Measurements from ENCODE around the gene DPF3.
A peak's percentile ranks its signal among the peaks of the same experiment; 100 is the strongest.

DPF3 gene

DNA sequence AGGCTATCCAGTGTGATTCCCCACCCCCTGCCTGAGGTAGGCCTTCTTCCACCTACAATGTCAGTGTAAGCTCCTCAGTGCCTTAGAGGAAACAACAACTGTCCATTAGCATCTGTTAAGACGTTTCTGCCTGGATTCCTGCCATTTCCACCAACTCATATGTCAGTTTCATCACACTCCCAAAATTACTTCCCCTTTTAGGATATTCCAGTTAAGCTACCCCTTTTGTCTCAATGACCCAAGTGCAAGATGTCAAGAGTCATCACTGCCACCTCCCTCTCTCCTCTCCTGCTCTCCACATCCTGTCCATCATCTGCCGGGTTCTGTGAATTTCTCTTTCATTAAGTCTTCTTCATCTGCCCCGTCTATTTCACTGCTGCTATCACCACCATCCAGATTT is 189.4 kb downstream of the DPF3 start:
- DNase-seq (ENCODE audit: low read depth, low spot score), result no peak
- no CpG with 5 or more reads among the region's 3 CpGs for WGBS (ENCODE audit: insufficient coverage, insufficient read length)

DNA sequence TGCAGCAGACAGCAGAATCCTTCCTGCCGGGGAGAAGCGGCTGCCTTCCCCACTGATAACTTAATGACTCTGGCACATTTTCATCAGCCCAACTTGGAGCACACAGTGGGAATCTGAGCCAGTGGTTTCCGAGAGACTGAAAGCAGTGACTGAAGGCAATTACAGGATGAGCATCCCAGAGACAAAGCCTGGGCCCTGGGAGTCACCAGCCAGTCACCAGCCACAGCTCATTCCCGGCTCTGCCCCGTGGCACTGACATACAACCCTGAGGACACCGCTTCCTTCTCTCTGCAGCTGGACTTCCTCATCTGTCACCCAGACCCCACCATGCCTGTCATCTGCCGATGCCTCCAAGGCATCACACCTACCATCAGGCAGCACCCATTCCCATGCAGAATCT is 192.3 kb downstream of the DPF3 start:
- DNase-seq (ENCODE audit: low read depth, low spot score), result no peak
- no peak overlapping the region for H3K27ac ChIP-seq (ENCODE audit: low read length)
- H3K4me1 ChIP-seq (ENCODE audit: control insufficient read depth, insufficient read depth, low read length), result 0 out of 2 replicates have a peak, but pooled peaks cover 1% of the 10 kb centered on the region
- no peaks in the 10 kb centered on the region for H3K36me3 ChIP-seq (ENCODE audit: control insufficient read depth, insufficient read depth, low read length)
- no peak overlapping the region for H3K4me3 ChIP-seq (ENCODE audit: low read length)
- H3K27me3 ChIP-seq (ENCODE audit: control insufficient read depth, insufficient read depth, low read length), result no peaks in the 10 kb centered on the region
- WGBS (ENCODE audit: insufficient coverage, insufficient read length), result no CpG with 5 or more reads among the region's 7 CpGs
- H3K9me3 ChIP-seq (ENCODE audit: control insufficient read depth, insufficient read depth, low read length), result no peaks in the 10 kb centered on the region

More for the DNA sequence above, 189.4 kb downstream of the DPF3 start:
- H3K27me3 ChIP-seq (ENCODE audit: control insufficient read depth, insufficient read depth, low read length), result no peaks in the 10 kb centered on the region
- H3K4me3 ChIP-seq (ENCODE audit: low read length), result no peak overlapping the region
- H3K36me3 ChIP-seq (ENCODE audit: control insufficient read depth, insufficient read depth, low read length), result no peaks in the 10 kb centered on the region
- H3K27ac ChIP-seq (ENCODE audit: low read length), result no peak overlapping the region
- no peaks in the 10 kb centered on the region for H3K9me3 ChIP-seq (ENCODE audit: control insufficient read depth, insufficient read depth, low read length)
- H3K4me1 ChIP-seq (ENCODE audit: control insufficient read depth, insufficient read depth, low read length), result 0 out of 2 replicates have a peak, but pooled peaks cover 1% of the 10 kb centered on the region

DNA sequence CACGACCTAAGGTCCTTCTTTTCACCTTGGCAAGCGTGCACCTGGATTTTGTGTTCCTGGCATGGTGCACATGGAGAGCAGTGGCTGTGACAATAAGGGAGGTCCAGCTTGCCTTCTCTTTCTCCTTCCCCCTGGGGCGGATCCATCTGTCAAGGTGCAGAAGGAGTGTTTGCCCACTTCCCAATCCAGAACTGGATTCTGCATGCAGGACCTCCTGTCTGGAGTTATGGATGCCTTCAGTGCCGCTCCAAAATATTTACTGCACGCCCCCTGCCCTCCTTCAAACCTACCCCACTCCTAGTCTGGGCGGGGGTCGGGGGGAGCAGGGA is 192.7 kb downstream of the DPF3 start:
- WGBS (ENCODE audit: insufficient coverage, insufficient read length), result no CpG with 5 or more reads among the region's 7 CpGs
- Histone ChIP-seq H3K27me3 (ENCODE audit: control insufficient read depth, insufficient read depth, low read length) (no peaks in the 10 kb centered on the region), H3K27ac (ENCODE audit: low read length) (no peak overlapping the region), H3K36me3 (ENCODE audit: control insufficient read depth, insufficient read depth, low read length) (no peaks in the 10 kb centered on the region), H3K4me1 (ENCODE audit: control insufficient read depth, insufficient read depth, low read length) (0 out of 2 replicates have a peak, but pooled peaks cover 1% of the 10 kb centered on the region), H3K4me3 (ENCODE audit: low read length) (no peak overlapping the region), H3K9me3 (ENCODE audit: control insufficient read depth, insufficient read depth, low read length) (no peaks in the 10 kb centered on the region)
- no peak for DNase-seq (ENCODE audit: low read depth, low spot score)

DNA sequence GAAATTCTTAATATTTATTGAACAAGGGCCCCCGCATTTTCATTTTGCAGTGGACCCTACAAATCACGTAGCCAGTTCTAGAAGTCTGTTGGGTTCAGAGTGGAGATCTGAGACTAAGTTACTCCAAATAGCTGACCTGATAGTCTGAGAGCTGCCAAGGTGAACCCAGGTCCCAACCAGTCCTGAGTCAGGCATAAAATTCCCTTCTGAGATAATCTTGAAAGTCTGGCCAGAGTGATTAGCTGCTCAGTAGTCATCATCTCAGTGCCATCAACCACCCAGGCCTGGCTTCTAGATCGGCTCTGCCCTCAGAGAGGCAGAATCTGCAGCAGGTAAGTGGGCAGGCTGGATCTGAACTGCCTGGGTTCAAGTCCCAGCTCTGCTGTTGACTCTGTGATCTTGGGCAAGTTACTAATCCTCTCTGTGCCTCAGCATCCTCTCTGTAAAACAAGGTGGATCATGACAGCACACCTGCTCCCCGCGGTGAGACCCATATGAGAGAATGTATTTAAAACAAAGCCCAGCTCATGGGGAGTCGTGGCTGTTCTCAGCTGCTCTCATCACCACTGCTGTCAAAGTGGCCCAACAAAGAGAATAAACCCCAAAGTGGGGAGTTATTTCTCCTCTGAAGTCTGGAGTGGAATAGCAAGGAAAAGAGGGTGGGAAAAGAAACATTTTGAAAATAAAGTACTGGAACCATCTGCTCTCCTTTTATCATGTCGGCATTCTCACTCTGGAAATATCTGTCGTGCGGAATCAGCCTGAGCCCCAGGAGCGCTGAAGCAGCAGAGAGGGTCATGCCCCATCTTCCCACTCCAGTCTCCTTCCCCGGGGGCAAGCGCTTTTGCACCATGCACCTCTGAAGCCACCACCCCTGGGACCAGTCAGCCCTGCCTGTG is 193.3 kb downstream of the DPF3 start:
- no CpG with 5 or more reads among the region's 12 CpGs for WGBS (ENCODE audit: insufficient coverage, insufficient read length)
- H3K36me3 ChIP-seq (ENCODE audit: control insufficient read depth, insufficient read depth, low read length), result no peaks in the 10 kb centered on the region
- no peak overlapping the region for H3K4me3 ChIP-seq (ENCODE audit: low read length)
- H3K27me3 ChIP-seq (ENCODE audit: control insufficient read depth, insufficient read depth, low read length), result no peaks in the 10 kb centered on the region
- no peak overlapping the region for H3K27ac ChIP-seq (ENCODE audit: low read length)
- no peaks in the 10 kb centered on the region for H3K9me3 ChIP-seq (ENCODE audit: control insufficient read depth, insufficient read depth, low read length)
- no peak for DNase-seq (ENCODE audit: low read depth, low spot score)
- 0 out of 2 replicates have a peak, but pooled peaks cover 1% of the 10 kb centered on the region for H3K4me1 ChIP-seq (ENCODE audit: control insufficient read depth, insufficient read depth, low read length)

DNA sequence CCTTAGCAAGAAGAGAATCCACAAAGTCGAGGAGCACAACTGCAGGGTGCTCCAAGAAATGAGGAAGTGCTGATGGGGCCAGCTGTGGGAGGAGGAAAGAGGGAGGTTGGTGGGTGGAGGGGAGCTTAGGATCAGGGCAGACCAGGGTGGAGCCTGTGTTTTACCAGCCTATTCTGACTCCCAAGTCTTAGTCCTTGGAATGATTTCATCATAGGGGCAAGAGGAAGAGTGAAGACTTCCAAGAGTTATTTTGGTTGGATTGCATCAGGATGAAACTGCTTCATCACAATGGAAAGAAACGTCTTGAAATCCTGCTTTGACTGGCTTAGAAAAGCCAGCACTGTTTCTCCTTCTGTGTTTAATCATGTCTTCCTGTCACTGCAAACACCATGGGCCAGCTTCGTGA is 194.0 kb downstream of the DPF3 start:
- whole genome bisulfite sequencing (ENCODE audit: insufficient coverage, insufficient read length), result no CpG with 5 or more reads among the region's 3 CpGs
- H3K4me3 ChIP-seq (ENCODE audit: low read length), result no peak overlapping the region
- H3K4me1 ChIP-seq (ENCODE audit: control insufficient read depth, insufficient read depth, low read length), result 0 out of 2 replicates have a peak, but pooled peaks cover 1% of the 10 kb centered on the region
- no peak for DNase-seq (ENCODE audit: low read depth, low spot score)
- no peaks in the 10 kb centered on the region for H3K9me3 ChIP-seq (ENCODE audit: control insufficient read depth, insufficient read depth, low read length)
- no peak overlapping the region for H3K27ac ChIP-seq (ENCODE audit: low read length)
- H3K27me3 ChIP-seq (ENCODE audit: control insufficient read depth, insufficient read depth, low read length), result no peaks in the 10 kb centered on the region
- no peaks in the 10 kb centered on the region for H3K36me3 ChIP-seq (ENCODE audit: control insufficient read depth, insufficient read depth, low read length)

DNA sequence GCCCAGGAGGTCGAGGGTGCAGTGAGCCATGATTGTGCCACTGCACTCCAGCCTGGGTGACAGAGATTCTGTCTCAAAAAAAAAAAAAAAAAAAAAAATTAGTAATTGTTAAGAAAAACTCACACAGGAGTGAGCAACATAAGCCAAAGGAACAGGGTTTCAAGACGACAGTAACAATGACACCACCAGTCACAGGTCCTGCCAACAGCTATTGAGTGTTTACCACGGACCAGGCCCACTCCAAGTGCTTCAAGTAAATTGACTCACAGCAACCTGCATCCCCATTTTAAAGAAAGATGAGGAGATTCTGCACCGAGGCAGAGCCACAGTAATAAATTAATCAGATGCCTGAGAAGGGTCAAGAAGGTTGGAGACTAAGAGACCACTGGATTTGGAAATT is 194.5 kb downstream of the DPF3 start:
- no peaks in the 10 kb centered on the region for H3K9me3 ChIP-seq (ENCODE audit: control insufficient read depth, insufficient read depth, low read length)
- no peak overlapping the region for H3K4me3 ChIP-seq (ENCODE audit: low read length)
- no peaks in the 10 kb centered on the region for H3K27me3 ChIP-seq (ENCODE audit: control insufficient read depth, insufficient read depth, low read length)
- H3K36me3 ChIP-seq (ENCODE audit: control insufficient read depth, insufficient read depth, low read length), result no peaks in the 10 kb centered on the region
- no peak for DNase-seq (ENCODE audit: low read depth, low spot score)
- no CpG with 5 or more reads among the region's 4 CpGs for WGBS (ENCODE audit: insufficient coverage, insufficient read length)
- 0 out of 2 replicates have a peak, but pooled peaks cover 1% of the 10 kb centered on the region for H3K4me1 ChIP-seq (ENCODE audit: control insufficient read depth, insufficient read depth, low read length)
- H3K27ac ChIP-seq (ENCODE audit: low read length), result no peak overlapping the region

DNA sequence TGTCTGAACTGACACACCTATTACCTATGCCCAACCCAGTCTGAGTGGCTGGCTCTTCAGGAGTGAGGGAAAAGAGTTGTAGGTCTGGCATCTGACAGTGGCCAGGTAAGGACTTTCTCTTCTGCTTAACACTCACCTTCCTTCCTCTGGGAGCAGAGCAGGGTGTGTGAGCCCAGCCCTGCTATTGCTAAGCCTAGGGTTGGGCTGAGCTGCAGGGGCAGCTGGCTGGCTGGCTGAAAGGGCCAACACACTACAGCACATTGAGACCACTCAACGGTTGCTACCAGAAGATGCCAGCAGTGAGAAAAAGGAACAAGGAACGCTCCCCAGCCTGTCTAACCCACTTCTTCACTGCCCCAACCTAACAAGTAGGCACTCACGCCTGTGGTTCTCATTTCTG is 201.2 kb downstream of the DPF3 start:
- Histone ChIP-seq H3K9me3 (ENCODE audit: control insufficient read depth, insufficient read depth, low read length) (no peaks in the 10 kb centered on the region), H3K4me3 (ENCODE audit: low read length) (no peak overlapping the region), H3K27me3 (ENCODE audit: control insufficient read depth, insufficient read depth, low read length) (no peaks in the 10 kb centered on the region), H3K27ac (ENCODE audit: low read length) (no peak overlapping the region), H3K4me1 (ENCODE audit: control insufficient read depth, insufficient read depth, low read length) (0 out of 2 replicates have a peak, but pooled peaks cover 1% of the 10 kb centered on the region), H3K36me3 (ENCODE audit: control insufficient read depth, insufficient read depth, low read length) (no peaks in the 10 kb centered on the region)
- peak; percentile 25 for DNase-seq (ENCODE audit: low read depth, low spot score)
- no CpG with 5 or more reads among the region's 3 CpGs for WGBS (ENCODE audit: insufficient coverage, insufficient read length)

DNA sequence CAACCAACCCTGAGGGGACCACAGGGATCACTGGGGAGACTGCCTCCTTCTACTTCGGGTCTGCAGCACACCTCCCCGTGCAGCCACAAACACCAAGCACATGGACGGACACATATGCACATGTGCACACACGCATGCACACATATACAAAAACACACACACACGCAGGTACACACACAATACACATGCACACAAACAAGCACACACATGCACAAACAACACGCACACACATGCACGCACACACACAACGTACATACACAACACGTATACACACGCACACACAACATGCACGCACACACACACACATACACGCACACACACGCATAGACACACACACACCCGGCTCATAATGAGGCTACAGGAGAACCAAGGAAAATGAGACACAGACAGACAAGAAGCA is 203.6 kb downstream of the DPF3 start:
- Histone ChIP-seq H3K9me3 (ENCODE audit: control insufficient read depth, insufficient read depth, low read length) (no peaks in the 10 kb centered on the region), H3K36me3 (ENCODE audit: control insufficient read depth, insufficient read depth, low read length) (no peaks in the 10 kb centered on the region), H3K4me3 (ENCODE audit: low read length) (no peak overlapping the region), H3K4me1 (ENCODE audit: control insufficient read depth, insufficient read depth, low read length) (0 out of 2 replicates have a peak, but pooled peaks cover 1% of the 10 kb centered on the region), H3K27me3 (ENCODE audit: control insufficient read depth, insufficient read depth, low read length) (no peaks in the 10 kb centered on the region), H3K27ac (ENCODE audit: low read length) (no peak overlapping the region)
- 100% methylated on average over 6 of the region's 14 CpGs for WGBS (ENCODE audit: insufficient coverage, insufficient read length)
- no peak for DNase-seq (ENCODE audit: low read depth, low spot score)

DNA sequence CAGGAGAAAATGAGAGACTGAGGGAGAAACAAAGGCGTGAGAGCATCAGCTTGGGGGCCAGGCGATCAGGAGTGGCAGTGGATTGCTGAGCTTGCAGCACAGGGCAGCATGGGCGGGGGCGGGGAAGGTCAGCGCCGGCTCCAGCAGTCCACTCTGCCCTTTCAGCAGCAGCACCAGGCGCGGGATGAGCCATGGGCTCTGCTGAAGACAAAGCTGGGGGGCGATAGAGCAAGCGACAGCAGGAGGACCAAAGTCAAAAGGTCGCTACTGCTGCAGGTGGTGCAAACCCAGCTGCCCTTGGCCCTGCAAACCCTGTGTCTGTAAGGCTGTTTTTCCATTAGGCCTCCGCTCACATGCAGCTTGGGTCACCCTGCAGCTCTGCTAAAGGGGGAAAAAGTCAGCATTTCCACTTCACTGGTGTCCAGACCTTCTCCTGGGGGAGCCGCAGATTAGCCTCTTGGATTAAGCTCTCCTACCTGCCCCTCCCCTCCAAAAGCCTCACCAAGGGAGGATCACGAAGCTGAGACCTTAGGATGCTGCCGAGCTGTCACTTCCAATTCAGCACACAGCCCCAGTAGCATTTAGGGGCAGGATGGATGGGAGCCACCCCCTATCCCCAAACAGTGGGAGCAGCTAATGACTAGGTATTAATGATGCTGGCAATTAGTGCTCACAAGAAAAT is 204.8 kb downstream of the DPF3 start:
- Histone ChIP-seq H3K36me3 (ENCODE audit: control insufficient read depth, insufficient read depth, low read length) (no peaks in the 10 kb centered on the region), H3K4me3 (ENCODE audit: low read length) (no peak overlapping the region), H3K4me1 (ENCODE audit: control insufficient read depth, insufficient read depth, low read length) (0 out of 2 replicates have a peak, but pooled peaks cover 1% of the 10 kb centered on the region), H3K27ac (ENCODE audit: low read length) (no peak overlapping the region), H3K9me3 (ENCODE audit: control insufficient read depth, insufficient read depth, low read length) (no peaks in the 10 kb centered on the region), H3K27me3 (ENCODE audit: control insufficient read depth, insufficient read depth, low read length) (no peaks in the 10 kb centered on the region)
- no CpG with 5 or more reads among the region's 15 CpGs for WGBS (ENCODE audit: insufficient coverage, insufficient read length)
- DNase-seq (ENCODE audit: low read depth, low spot score), result no peak

DNA sequence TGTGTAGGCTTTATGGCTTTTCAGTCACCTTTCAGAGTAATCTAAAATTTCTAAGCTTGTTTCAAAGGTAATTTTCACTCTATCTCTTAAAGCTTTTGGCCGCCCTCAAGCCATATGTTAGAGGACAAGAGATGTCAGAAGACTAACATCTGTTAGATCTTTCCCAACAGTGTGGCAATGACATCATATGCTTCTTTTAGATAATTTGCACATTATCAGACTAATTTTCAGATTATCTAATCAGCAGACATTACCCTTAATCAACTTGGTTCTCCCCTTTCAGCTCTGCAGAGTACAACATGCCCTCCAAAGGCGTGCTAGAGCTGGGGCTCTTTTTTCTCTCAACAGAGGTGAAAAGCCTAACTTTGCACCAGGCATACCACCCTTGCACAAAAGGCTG is 207.1 kb downstream of the DPF3 start:
- no CpG with 5 or more reads among the region's 2 CpGs for WGBS (ENCODE audit: insufficient coverage, insufficient read length)
- no peak for DNase-seq (ENCODE audit: low read depth, low spot score)
- Histone ChIP-seq H3K27ac (ENCODE audit: low read length) (no peak overlapping the region), H3K36me3 (ENCODE audit: control insufficient read depth, insufficient read depth, low read length) (no peaks in the 10 kb centered on the region), H3K9me3 (ENCODE audit: control insufficient read depth, insufficient read depth, low read length) (no peaks in the 10 kb centered on the region), H3K4me3 (ENCODE audit: low read length) (no peak overlapping the region), H3K4me1 (ENCODE audit: control insufficient read depth, insufficient read depth, low read length) (0 out of 2 replicates have a peak, but pooled peaks cover 1% of the 10 kb centered on the region), H3K27me3 (ENCODE audit: control insufficient read depth, insufficient read depth, low read length) (no peaks in the 10 kb centered on the region)
